NT2/D1 (cell line): Measurements from ENCODE around the gene SLC35G6.

Source experiments
- SUZ12 ChIP-seq: IDR thresholded peaks from 2 replicates; pipeline ENCODE4 v1.6.1; 2011; ENCODE audit not compliant: insufficient read length, insufficient read depth; ENCODE audit errors: extremely low read depth
- YY1 ChIP-seq: IDR thresholded peaks from 2 replicates; pipeline ENCODE4 v1.6.1; 2011; ENCODE audit not compliant: insufficient read length, insufficient read depth
- ZNF274 ChIP-seq: IDR thresholded peaks from 2 replicates; pipeline ENCODE4 v1.6.1; 2011; ENCODE audit warnings: mild to moderate bottlenecking, low read depth, low read length

- TF ChIP-seq YY1 (no peak), SUZ12 (no peak), ZNF274 (no peak)
Observed at GRCh38 chr17:7495906-7496434, 14.7 kb downstream of the SLC35G6 start.
